GM20000 (cell line): ENCODE measurements around the gene HK1.

ENCODE experiments used
- DNase-seq: peaks from one replicate; pipeline ENCODE4 v3.0.0; 2012; ENCODE audit warnings: low spot score
- TF ChIP-seq, protein P1 (sequence below): IDR thresholded peaks from 2 replicates; pipeline ENCODE4 v1.5.1; 2012; ENCODE audit warnings: mild to moderate bottlenecking, control low read depth; ENCODE audit errors: extremely low read depth, missing control alignments

Gene HK1

GRCh38 chr10:69374242-69374641 lies 95.9 kb downstream of the HK1 start:
- TF ChIP-seq, protein P1, sequence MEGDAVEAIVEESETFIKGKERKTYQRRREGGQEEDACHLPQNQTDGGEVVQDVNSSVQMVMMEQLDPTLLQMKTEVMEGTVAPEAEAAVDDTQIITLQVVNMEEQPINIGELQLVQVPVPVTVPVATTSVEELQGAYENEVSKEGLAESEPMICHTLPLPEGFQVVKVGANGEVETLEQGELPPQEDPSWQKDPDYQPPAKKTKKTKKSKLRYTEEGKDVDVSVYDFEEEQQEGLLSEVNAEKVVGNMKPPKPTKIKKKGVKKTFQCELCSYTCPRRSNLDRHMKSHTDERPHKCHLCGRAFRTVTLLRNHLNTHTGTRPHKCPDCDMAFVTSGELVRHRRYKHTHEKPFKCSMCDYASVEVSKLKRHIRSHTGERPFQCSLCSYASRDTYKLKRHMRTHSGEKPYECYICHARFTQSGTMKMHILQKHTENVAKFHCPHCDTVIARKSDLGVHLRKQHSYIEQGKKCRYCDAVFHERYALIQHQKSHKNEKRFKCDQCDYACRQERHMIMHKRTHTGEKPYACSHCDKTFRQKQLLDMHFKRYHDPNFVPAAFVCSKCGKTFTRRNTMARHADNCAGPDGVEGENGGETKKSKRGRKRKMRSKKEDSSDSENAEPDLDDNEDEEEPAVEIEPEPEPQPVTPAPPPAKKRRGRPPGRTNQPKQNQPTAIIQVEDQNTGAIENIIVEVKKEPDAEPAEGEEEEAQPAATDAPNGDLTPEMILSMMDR: no peak
- no peak for DNase-seq

DNA sequence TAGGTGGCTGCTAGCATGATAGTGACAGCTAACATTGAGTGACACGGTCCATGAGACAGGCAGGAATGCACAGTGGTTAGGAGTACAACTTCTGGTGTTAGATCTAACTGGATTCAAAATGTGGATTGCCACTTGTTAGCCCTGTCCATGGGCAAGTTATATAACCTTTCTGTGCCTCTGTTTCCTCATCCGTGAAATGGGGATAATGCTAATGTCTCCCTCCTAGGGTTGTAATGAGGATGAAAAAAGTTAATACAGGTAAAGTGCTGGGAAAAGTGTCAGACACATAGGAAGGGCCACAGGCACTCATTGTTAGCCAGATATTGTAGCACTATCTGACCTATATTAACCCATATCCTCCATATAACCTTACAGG lies 96.6 kb downstream of the HK1 start:
- DNase-seq: no peak
- TF ChIP-seq, protein P1: no peak

DNA sequence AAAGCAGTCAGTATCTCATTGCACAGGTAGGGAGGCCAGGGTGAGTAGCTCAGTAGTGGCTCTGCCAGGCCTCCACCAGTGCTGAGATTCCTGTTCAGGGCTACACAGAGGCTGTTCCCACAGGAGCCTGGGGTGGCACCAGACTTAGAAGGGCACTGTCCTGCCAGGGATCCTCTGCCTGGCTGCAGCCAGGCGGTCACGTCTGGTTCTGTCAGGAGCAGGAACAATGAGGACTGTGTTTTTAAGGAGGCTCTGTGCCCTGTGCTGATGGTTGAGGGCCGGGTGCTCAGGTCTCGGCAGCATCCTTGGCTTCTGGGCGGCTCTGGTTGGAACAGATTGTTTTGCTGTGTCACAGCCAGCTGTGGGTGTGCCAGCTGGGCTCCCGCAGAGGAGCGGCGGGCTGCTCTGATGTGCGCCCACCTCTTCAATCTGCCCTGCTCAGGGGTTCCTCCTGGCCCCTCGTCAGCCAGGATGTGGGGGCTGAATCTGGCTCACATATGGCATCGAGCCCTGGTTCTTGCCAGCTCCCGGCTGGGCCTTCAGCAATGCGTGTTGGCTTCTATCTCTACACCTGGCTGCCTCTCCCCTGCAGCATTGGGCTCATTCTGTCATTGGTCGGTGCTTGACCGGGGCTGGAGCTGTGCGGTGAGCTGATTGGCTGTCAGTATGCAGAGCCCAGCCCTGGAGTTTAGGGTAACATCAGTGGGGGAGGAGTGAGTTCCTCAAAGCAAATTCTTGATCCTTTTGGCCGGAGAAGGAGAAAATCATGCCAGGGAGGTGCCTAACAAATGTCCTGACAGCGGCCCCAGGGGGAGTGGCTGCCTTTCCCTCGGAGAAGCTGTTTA lies 97.2 kb downstream of the HK1 start:
- TF ChIP-seq, protein P1: no peak
- DNase-seq: no peak

DNA sequence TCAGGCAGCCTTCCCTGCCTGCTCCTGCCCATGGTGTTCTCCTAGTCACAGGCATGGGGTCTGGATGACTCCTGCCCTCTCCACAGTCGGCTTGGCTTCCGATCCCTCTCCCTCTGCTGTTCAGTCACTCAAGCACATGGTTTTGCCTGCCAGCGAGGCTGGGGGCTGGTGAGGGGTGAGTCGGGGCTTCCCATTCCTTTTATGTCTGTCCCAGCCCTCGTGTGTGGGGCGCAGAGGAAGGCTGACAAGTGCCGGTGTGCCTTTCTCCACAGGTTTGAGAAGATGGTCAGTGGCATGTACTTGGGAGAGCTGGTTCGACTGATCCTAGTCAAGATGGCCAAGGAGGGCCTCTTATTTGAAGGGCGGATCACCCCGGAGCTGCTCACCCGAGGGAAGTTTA lies 98.4 kb downstream of the HK1 start:
- TF ChIP-seq, protein P1: no peak
- no peak for DNase-seq

DNA sequence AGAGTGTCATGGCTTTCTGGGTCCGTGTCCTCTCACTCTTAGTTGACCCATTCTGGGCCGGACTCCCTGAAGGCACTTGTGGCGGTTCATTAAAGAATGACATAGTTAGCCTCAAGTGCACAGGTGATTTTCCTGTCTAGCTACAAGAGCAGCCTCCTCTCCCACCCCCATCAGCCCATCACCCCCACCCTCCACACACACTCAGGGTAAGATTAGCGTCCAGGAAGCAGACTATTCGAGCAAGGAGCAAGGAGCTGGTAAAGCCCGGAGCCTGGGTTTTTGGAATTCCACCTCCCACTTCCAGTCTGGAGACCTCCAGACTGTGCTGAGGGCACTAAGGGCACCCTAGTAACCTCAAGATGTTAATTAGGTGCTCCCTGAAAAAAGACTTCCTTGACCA lies 98.9 kb downstream of the HK1 start:
- TF ChIP-seq, protein P1: no peak
- DNase-seq: no peak

GRCh38 chr10:69377933-69378332 lies 99.6 kb downstream of the HK1 start:
- DNase-seq: no peak
- TF ChIP-seq, protein P1: no peak

DNA sequence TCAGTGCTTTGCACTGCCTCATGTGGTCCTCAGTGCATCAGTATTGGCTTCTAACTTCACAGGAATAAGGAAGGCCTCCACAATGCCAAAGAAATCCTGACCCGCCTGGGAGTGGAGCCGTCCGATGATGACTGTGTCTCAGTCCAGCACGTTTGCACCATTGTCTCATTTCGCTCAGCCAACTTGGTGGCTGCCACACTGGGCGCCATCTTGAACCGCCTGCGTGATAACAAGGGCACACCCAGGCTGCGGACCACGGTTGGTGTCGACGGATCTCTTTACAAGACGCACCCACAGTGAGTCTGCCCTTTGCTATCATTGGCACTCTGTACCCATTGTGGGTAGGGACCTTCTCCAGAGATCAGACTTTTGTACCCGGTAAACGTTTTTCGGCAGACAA lies 101.5 kb downstream of the HK1 start:
- DNase-seq: no peak
- TF ChIP-seq, protein P1: no peak
